Measurements from ENCODE around the gene FYN.

The FYN gene

DNA sequence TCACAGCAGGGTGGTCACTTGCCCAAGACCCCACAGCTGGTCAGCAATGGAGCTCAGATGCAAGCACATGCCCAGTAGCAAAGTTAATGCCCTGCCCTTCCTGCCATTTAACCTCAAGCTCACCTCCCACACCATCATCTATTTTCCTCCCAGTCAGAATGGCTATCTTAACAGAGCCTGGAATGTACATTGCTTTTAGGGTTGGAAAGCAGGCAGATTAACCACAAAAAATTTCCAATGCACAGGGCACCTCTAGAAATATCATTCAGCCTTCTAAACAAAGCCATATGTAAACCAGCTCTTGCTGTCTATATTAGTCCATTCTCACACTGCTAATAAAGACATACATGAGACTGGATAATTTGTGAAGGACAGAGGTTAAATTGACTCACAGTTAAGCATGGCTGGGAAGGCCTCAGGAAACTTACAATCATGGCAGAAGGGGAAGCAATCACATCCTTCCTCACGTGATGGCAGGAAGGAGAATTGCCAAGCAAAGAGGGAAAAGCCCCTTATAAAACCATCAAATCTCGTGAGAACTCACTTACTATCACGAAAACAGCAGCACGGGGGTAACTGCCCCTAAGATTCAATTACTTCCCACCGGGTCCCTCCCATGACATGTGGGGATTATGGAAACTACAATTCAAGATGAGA is 106.9 kb downstream of the FYN start:
- DNase-seq: no peak

- no peak for DNase-seq
Measured at GRCh38 chr6:111765763-111766162, 107.5 kb downstream of the FYN start.

- no peak for DNase-seq
Measured at GRCh38 chr6:111764238-111765175, 108.7 kb downstream of the FYN start.

DNA sequence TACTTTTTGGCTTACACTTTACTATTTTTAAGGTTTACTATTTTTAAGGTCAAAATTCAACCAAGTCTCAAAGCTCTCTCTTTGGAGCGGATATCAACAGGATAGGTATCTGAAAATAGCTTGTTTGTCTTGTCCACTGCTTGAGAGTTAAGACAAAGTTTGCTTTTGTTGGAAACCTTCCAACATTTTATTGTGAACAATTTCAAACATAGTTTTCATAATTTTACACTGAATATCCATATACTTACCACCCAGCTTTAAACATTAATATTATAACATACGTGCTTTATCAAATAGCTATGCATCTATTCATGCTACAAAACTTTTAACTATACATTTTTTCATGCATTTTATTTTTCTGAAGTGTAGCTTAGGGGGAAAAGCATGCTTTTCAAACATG is 109.9 kb downstream of the FYN start:
- no peak for DNase-seq

DNA sequence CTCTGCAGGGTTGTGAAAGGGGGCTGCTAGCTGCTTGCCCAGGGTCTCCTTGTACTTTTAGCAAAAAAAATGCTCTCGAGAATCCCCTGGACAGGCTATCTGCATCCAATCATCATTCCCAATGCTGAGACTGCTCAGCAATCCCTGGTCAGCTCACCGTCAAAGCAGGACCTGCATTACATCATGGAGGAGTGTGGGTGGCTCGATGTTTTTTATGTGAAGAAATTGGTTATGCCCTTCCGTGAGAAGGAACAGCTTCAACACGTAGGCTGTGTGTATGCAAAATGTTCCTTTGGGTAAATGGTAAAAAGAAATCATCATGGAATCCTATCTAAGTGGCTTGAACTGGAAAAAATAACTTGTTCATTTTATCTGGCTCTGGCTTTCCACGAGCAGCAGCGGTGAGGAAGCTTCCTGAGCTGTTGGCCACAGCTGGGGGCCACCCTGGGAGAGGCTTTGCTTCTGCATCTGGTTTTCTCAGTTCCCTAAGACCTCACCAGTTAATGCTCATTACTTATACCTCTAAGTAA is 111.4 kb downstream of the FYN start:
- DNase-seq: no peak

GRCh38 chr6:111761212-111761611 is 112.0 kb downstream of the FYN start:
- no peak for DNase-seq

GRCh38 chr6:111759836-111760785 is 113.1 kb downstream of the FYN start:
- DNase-seq: no peak

DNA sequence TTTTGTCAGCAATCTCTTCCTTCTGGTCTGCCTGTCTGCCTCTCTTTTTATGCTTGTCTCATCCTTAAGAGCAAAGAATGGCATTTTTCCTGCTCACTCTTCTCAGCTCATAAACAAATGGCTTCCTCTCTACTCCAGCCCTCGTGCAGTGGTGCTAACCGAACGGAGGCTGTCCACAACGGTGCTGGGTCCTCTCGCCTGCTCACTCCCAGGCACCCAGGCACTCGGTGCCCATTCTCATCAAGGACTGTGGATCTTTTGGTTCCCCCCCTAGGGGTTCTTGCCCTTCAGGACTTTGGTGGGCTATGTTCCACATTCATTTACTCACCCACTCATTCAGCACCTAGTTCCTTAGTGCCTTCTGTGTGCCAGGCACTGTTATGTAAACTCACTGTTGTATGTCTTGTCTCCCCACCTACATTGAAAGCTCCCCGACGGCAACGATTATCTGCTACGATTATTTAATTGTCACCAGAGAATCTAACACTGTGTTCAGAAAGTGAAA is 113.9 kb downstream of the FYN start:
- no peak for DNase-seq

DNA sequence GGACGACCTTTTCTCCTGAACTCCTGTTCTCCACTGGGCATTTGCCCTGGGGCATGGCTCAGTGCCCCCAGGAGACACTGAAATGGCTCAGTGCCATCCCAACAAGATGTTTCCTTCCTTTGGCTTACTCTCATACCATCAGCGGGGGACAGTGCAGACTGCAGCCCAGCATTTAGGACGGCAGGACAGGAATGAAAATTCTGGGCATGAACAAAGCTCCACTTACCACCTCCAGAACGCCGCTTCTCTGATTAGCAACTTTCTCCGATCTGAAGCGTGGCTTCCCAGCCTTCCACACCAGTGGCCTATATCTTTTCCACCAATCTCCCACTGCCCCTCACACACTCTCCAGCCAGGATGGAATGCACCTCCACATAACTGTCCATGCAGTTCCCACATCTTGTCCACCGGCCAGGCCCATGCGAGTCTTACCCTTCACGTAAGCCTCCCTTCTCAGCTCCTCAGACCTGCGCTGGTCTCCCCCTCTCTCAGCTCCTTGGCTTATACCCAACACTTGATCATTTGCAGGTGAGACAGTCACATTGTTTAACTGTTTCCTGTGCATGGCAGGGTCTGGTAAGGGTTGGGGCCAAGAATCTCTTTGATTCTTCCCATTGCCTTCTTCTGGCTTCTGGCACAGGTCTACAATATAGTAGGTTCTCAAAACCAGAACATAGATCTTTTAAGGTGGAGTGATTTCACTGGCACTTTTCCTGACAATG is 114.5 kb downstream of the FYN start:
- no peak for DNase-seq

GRCh38 chr6:111757342-111757741 is 115.9 kb downstream of the FYN start:
- DNase-seq: no peak

GRCh38 chr6:111754423-111754822 is 118.8 kb downstream of the FYN start:
- DNase-seq: no peak

DNA sequence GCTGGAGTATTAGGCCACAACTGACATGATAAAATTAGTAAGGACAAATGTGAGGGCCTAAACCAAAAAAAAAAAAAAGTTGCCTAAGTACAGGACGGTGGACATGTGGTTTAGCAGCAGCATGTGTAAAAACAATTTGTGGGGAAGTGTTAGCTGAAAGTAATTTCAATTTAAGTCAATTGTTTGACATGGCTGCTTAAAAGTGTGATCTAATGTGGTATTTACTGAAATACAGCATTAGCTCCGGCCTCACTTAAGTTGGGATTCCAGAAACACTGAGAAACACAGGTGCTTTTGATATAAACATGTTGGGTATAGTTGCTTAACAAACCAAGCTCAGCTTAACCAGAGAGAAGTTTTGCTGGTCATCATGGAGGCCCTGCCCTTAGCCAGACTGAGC is 119.7 kb downstream of the FYN start:
- DNase-seq: no peak

GRCh38 chr6:111752476-111752875 is 120.8 kb downstream of the FYN start:
- no peak for DNase-seq

DNA sequence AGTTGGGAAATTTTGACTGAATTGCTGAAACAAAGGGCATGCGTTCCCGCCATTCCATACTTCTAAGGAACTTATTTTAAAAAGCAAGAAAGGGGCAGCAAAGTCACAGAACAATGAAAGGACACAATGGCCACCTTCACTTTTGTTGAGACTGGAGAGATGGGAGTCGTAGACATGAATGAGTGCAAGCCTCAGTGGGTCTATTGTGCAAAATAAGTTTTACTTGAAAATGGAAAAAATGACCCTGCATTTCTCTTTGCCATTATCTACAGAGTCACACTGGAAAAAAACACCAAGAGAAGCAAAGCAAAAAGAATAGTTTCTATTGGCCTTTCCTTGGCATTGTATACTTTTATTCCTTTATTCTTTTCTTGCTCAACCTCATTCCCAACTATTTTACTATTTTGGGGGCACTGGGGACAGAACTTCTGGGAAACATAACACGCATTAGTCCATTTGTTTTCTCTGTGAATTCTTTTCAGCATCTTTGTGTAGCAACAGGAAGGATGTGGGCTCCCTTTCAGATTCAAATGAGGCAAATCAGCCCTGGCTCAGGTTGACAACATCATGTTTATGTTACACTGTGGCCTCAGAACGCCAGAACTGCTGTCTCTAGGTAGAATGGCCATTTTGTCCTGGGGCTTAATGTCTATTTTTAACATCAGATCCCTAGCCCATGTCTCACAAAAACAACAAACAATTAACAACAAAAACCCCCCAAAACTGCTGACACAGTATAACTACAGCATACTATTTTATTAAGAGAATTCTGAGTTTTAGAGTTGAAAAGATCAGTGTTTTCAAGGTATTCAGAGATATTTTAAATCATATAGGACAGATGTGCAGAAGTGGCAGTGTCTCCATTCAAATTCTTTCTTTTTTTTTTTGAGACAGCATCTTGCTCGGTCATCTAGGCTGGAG is 122.2 kb downstream of the FYN start:
- no peak for DNase-seq

DNA sequence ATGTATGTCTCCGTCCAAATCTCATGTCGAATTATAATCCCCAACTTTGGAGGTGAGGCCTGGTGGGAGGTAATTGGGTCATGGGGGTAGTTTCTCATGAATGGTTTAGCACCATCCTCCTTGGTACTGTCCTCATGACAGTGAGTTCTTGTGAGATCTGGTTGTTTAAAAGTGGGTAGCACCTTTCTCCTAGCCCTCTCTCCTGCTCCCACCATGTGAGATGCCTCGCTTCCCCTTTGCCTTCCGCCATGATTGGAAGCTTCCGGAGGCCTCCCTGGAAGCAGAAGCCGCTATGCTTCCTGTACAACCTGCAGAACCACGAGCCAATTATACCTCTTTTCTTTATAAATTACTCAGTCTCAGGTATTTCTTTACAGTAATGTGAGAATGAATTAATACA is 123.1 kb downstream of the FYN start:
- no peak for DNase-seq

DNA sequence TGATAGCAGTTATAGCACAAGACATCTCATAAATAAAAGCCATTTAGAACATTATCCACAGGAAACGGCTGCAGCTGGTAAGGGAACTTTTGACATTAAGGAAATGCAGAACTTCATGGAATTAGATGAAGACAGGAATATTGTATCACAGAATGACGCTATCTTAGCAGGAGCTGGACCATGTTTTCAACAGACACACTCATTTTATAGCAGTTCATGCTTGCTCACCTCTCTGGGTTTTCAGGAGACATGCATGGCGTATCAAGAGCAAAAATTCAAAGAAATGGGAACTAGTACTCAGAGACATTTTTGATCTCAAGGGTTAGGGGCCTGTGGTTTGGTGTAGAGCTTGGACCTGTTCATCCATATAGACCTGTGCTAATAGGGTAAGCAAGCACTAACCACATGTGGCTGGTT is 125.0 kb downstream of the FYN start:
- no peak for DNase-seq

- DNase-seq: no peak
Measured at GRCh38 chr6:111747829-111748228, 125.4 kb downstream of the FYN start.

GRCh38 chr6:111747396-111747795 is 125.9 kb downstream of the FYN start:
- no peak for DNase-seq

GRCh38 chr6:111746983-111747382 is 126.3 kb downstream of the FYN start:
- DNase-seq: no peak

DNA sequence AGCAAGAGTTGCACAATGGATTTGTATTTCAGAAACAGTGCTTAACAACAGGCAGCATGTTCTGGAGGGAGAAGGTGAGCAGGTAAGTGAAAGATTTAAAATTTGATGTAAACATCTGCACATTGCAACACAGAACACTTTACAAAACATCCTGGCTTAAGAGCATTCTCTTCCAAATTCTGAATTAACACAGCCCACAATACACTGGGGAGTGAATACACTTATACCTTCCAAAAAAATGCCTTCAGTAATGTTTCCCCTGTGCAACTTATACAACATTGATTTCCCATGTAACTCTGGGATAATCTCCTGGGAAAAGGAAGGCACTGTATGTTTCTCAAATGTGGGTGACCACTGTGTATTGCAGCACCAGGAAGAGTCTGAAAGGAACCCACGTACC is 127.6 kb downstream of the FYN start:
- DNase-seq: no peak

DNA sequence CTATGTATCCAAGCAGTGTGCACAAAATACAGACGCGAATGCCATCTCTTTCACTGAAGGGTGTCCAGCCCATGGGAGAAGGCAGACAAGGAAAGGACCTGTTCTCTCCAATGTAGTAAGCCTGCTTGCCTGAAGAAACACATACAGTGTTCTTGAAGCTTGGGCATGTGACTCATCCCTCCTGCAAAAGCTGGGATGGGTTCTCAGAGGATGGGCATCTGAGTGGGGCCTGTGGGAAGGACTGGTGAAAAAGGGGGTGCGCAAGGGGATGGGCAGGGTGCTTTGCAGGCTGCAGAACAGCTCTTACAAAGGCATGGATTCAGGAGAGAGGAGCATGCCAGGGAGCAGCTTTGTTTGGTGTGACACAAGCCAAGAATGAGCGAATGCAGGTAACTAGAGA is 128.1 kb downstream of the FYN start:
- DNase-seq: no peak

Measured in NCI-H2081 treated with DMSO at 0.1 percent for 48 hours (cell line).